ENCODE results near the gene CDCA4. TPM values are rescaled to one million over a fixed set of nuclear protein-coding genes. Genes with fewer than 3 reads are reported as not detected.

The CDCA4 gene
- total and polyA plus RNA-seq, 2 donors (not counting 1 experiment from before 2014, with no cell fraction given), result 6.3 to 11.7 TPM

DNA sequence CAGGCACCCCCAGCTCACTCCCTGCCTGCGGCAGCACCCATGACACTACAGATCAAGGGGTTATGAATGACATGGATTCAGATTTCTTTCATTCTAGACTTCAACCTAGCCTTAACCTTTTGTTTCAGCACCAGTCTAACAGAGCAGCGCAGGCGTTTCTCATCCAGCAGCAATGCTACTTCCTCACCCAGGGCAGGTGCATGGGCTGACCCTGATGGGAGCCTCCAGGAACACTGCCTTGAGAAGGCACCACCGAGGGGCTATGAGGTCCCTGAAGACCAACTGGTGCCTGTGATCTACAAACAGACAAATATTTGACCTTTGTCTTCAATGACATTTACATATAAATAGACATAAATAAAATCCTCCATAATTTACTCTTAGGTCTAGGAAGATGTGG lies 10.8 kb downstream of the CDCA4 start:
- H3K79me2 ChIP-seq (ENCODE audit: control insufficient read depth, insufficient read depth, low read length), result peaks cover 44% of the 10 kb centered on the region
- H3K27me3 ChIP-seq (replicated peaks in 1 of 4; ENCODE audit: control extremely low read depth in 1 of 4, control insufficient read depth in 3 of 4, insufficient read depth in 4 of 4, low read length in 3 of 4), result no peaks in the 10 kb centered on the region
- TF ChIP-seq EZH2 (IDR thresholded peaks at IDR 0.05; ENCODE audit: borderline replicate concordance, insufficient read depth, low read depth, low read length, poor library complexity, severe bottlenecking), result no peak
- TF ChIP-seq, protein P1, sequence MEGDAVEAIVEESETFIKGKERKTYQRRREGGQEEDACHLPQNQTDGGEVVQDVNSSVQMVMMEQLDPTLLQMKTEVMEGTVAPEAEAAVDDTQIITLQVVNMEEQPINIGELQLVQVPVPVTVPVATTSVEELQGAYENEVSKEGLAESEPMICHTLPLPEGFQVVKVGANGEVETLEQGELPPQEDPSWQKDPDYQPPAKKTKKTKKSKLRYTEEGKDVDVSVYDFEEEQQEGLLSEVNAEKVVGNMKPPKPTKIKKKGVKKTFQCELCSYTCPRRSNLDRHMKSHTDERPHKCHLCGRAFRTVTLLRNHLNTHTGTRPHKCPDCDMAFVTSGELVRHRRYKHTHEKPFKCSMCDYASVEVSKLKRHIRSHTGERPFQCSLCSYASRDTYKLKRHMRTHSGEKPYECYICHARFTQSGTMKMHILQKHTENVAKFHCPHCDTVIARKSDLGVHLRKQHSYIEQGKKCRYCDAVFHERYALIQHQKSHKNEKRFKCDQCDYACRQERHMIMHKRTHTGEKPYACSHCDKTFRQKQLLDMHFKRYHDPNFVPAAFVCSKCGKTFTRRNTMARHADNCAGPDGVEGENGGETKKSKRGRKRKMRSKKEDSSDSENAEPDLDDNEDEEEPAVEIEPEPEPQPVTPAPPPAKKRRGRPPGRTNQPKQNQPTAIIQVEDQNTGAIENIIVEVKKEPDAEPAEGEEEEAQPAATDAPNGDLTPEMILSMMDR (IDR thresholded peaks at IDR 0.05), result no peak
- H3K27ac ChIP-seq (ENCODE audit: low read length in 2 of 2), result no peak overlapping the region
- peaks cover 38% of the 10 kb centered on the region for H4K20me1 ChIP-seq (ENCODE audit: control insufficient read depth, insufficient read depth, low read length, poor library complexity, severe bottlenecking)
- H2AFZ ChIP-seq (ENCODE audit: insufficient read depth, low read depth, low read length, poor library complexity, severe bottlenecking), result no peak overlapping the region
- intact Hi-C loops (cut with micrococcal nuclease), result no loop called here
- no peaks in the 10 kb centered on the region for H3K9me3 ChIP-seq (ENCODE audit: control extremely low read depth in 1 of 3, control insufficient read depth in 2 of 3, insufficient read depth in 1 of 3, low read length in 2 of 3)
- no peak overlapping the region for H3K9ac ChIP-seq (ENCODE audit: low read length)
- Mint-ChIP-seq H3K27me3 (no peaks in the 10 kb centered on the region), H3K27ac (no peak overlapping the region), H3K4me3 (no peak overlapping the region), H3K4me1 (peaks cover 26% of the 10 kb centered on the region), H3K9me3 (ENCODE audit: insufficient read depth) (no peaks in the 10 kb centered on the region)
- H3K4me1 ChIP-seq (ENCODE audit: control insufficient read depth in 2 of 2, insufficient read depth in 2 of 2, low read length in 2 of 2), result peaks cover 4 to 6% of the 10 kb centered on the region in 2 donors
- ChIA-PET CTCF (interaction anchor here (0.6 kb wide), 1 partner anchor 94 kb away, joined by 7 read pairs; no protein-coding TSS in a partner anchor), POLR2A (no interaction called here)
- no peak overlapping the region for H3K4me2 ChIP-seq (replicated peaks; ENCODE audit: low read depth, low read length, poor library complexity, severe bottlenecking)
- ATAC-seq (ENCODE audit: low read depth) (no peak), DNase-seq (no peak)
- peaks cover 2 to 19% of the 10 kb centered on the region in 2 experiments for H3K36me3 ChIP-seq (replicated peaks in 1 of 2; ENCODE audit: control extremely low read depth in 1 of 2, control insufficient read depth in 1 of 2, extremely low read depth in 1 of 2, insufficient read depth in 2 of 2, low read length in 1 of 2)
- 97% methylated on average over 3 of the region's 4 CpGs for WGBS (ENCODE audit: insufficient coverage)
- H3K4me3 ChIP-seq (ENCODE audit: control extremely low read depth in 1 of 5, extremely low read depth in 1 of 5, insufficient read depth in 1 of 5, low read depth in 2 of 5, low read length in 4 of 5), result no peak overlapping the region

DNA sequence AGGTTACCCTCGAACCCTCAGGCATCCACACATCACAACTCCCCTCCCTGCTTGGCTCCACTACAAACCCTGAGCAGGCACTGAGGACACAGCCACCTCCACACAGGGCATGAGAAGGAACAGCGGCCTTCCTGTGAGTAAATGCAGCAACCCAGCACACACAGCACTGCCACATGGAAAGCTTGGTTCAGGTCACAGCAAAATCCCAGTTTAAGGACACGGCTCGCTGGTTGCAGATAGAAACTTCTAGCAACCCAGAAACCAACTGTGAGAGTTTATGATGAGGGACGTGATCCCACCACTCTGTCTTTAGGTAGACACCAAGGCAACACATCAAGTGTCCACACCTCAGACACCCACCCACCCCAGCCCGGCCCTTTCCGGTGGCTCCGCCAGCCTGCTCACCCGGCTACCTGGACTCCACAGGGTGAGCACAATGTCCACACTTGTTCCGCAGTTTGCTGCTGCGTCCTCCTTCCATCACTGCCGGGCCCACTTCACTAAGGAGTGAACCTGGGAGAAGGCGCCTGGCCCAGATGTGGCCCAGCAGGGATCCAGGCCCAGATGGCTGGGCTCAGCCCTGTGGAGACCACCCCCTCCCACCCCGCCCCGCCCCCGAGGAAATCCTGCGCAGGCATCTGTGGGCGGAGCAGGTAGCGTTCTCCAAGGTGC lies 13.2 kb downstream of the CDCA4 start:
- H3K9me3 Mint-ChIP-seq (ENCODE audit: insufficient read depth), result no peaks in the 10 kb centered on the region
- Histone ChIP-seq H3K4me3 (ENCODE audit: control extremely low read depth in 1 of 5, extremely low read depth in 1 of 5, insufficient read depth in 1 of 5, low read depth in 2 of 5, low read length in 4 of 5) (no peak overlapping the region), H3K27me3 (replicated peaks in 1 of 4; ENCODE audit: control extremely low read depth in 1 of 4, control insufficient read depth in 3 of 4, insufficient read depth in 4 of 4, low read length in 3 of 4) (no peaks in the 10 kb centered on the region), H3K4me2 (replicated peaks; ENCODE audit: low read depth, low read length, poor library complexity, severe bottlenecking) (no peak overlapping the region), H2AFZ (ENCODE audit: insufficient read depth, low read depth, low read length, poor library complexity, severe bottlenecking) (no peak overlapping the region), H3K9me3 (ENCODE audit: control extremely low read depth in 1 of 3, control insufficient read depth in 2 of 3, insufficient read depth in 1 of 3, low read length in 2 of 3) (no peaks in the 10 kb centered on the region), H3K27ac (ENCODE audit: low read length in 2 of 2) (no peak overlapping the region), H4K20me1 (ENCODE audit: control insufficient read depth, insufficient read depth, low read length, poor library complexity, severe bottlenecking) (peaks cover 14% of the 10 kb centered on the region), H3K36me3 (replicated peaks in 1 of 2; ENCODE audit: control extremely low read depth in 1 of 2, control insufficient read depth in 1 of 2, extremely low read depth in 1 of 2, insufficient read depth in 2 of 2, low read length in 1 of 2) (peaks cover 2 to 19% of the 10 kb centered on the region in 2 experiments), H3K9ac (ENCODE audit: low read length) (no peak overlapping the region), H3K4me1 (ENCODE audit: control insufficient read depth in 2 of 2, insufficient read depth in 2 of 2, low read length in 2 of 2) (no peaks in the 10 kb centered on the region), H3K79me2 (ENCODE audit: control insufficient read depth, insufficient read depth, low read length) (peaks cover 20% of the 10 kb centered on the region)
- H3K27me3 Mint-ChIP-seq, result no peaks in the 10 kb centered on the region
- H3K4me1 Mint-ChIP-seq, result peaks cover 8% of the 10 kb centered on the region
- no peak for DNase-seq
- POLR2A ChIA-PET, result no interaction called here
- no peak overlapping the region for H3K4me3 Mint-ChIP-seq
- 97% methylated on average over 14 of the region's 19 CpGs for WGBS (ENCODE audit: insufficient coverage)
- no peak for ATAC-seq (ENCODE audit: low read depth)
- no peak for TF ChIP-seq EZH2 (IDR thresholded peaks at IDR 0.05; ENCODE audit: borderline replicate concordance, insufficient read depth, low read depth, low read length, poor library complexity, severe bottlenecking)
- TF ChIP-seq, protein P1 (IDR thresholded peaks at IDR 0.05), result no peak
- CTCF ChIA-PET, result no interaction called here
- no peak overlapping the region for H3K27ac Mint-ChIP-seq
- intact Hi-C loops (cut with micrococcal nuclease), result no loop called here
